HUDEP-2 (cell line): ENCODE data around the gene HMGXB4.

ENCODE experiments used
- DNase-seq, 76 experiments: peaks; one replicate each; lab custom pipeline; 2025; ENCODE audit not compliant: unreplicated experiment in 76 of 76; lab: John Stamatoyannopoulos, UW

Gene HMGXB4

GRCh38 chr22:35250156-35250555, 7.1 kb upstream of the HMGXB4 start:
- no peak for DNase-seq

GRCh38 chr22:35253946-35254345, 3.3 kb upstream of the HMGXB4 start:
- DNase-seq: no peak

- no peak for DNase-seq
Observed at GRCh38 chr22:35257002-35257320, 332 bp upstream of the HMGXB4 start.

- DNase-seq: peak in 4 of 76 experiments; percentile 1 to 15 (median 6)
Observed at GRCh38 chr22:35258191-35258988, 1.1 kb downstream of the HMGXB4 start.

GRCh38 chr22:35264986-35265385, 7.7 kb downstream of the HMGXB4 start:
- no peak for DNase-seq

GRCh38 chr22:35266277-35266676, 9.0 kb downstream of the HMGXB4 start:
- no peak for DNase-seq

GRCh38 chr22:35269630-35270029, 12.3 kb downstream of the HMGXB4 start:
- DNase-seq: no peak

- no peak for DNase-seq
Observed at GRCh38 chr22:35274154-35274871, 17.0 kb downstream of the HMGXB4 start.

- DNase-seq: no peak
Observed at GRCh38 chr22:35275580-35275979, 18.3 kb downstream of the HMGXB4 start.

GRCh38 chr22:35276019-35276418, 18.7 kb downstream of the HMGXB4 start:
- no peak for DNase-seq

GRCh38 chr22:35288116-35288515, 30.8 kb downstream of the HMGXB4 start:
- no peak for DNase-seq

GRCh38 chr22:35292786-35293185, 35.5 kb downstream of the HMGXB4 start:
- no peak for DNase-seq

GRCh38 chr22:35296051-35296450, 38.8 kb downstream of the HMGXB4 start:
- no peak for DNase-seq

- DNase-seq: peak in 18 of 76 experiments; percentile 12 to 56 (median 37)
Observed at GRCh38 chr22:35299217-35299672, 42.0 kb downstream of the HMGXB4 start.

GRCh38 chr22:35299673-35300499, 42.6 kb downstream of the HMGXB4 start, which contains the start of gene TOM1:
Gene TOM1, plus strand, starts transcription at chr22:35299894. Its CDS starts 35 bp downstream, at chr22:35299929.
- DNase-seq: peak; percentile 52 to 99 (median 94)

- DNase-seq: no peak
Observed at GRCh38 chr22:35301372-35301874, 44.1 kb downstream of the HMGXB4 start.

- DNase-seq: no peak
Observed at GRCh38 chr22:35303029-35303624, 45.8 kb downstream of the HMGXB4 start.

GRCh38 chr22:35305525-35306070, 48.3 kb downstream of the HMGXB4 start:
- no peak for DNase-seq

GRCh38 chr22:35306350-35306967, 49.2 kb downstream of the HMGXB4 start:
- DNase-seq: no peak

GRCh38 chr22:35307372-35307771, 50.1 kb downstream of the HMGXB4 start:
- no peak for DNase-seq
